Type B pancreatic cell (in vitro differentiated cells): ENCODE data around the gene SEPTIN3. TPM values are rescaled to one million over a fixed set of nuclear protein-coding genes. Genes with fewer than 3 reads are reported as not detected.
A peak's percentile ranks its signal among the peaks of the same experiment; 100 is the strongest.

Experiments
- DNase-seq: peaks from one replicate; pipeline ENCODE4 v3.0.0; 2021; ENCODE audit warnings: mixed read lengths; ENCODE audit not compliant: unreplicated experiment; ENCODE audit errors: extremely low spot score
- H3K27ac Mint-ChIP-seq: 2 replicates; pipeline ENCODE4 v1.8.0; 2021; ENCODE audit warnings: mild to moderate bottlenecking, mixed read lengths
- H3K27me3 Mint-ChIP-seq: 2 replicates; pipeline ENCODE4 v1.8.0; 2021; ENCODE audit warnings: mixed read lengths
- H3K36me3 Mint-ChIP-seq: 2 replicates; pipeline ENCODE4 v1.8.0; 2021; ENCODE audit warnings: mixed read lengths
- H3K4me1 Mint-ChIP-seq: one replicate; pipeline ENCODE4 v1.8.0; 2021; ENCODE audit warnings: mixed read lengths; ENCODE audit not compliant: unreplicated experiment
- H3K4me3 Mint-ChIP-seq: 2 replicates; pipeline ENCODE4 v1.8.0; 2021; ENCODE audit warnings: mild to moderate bottlenecking, mixed read lengths
- H3K9me3 Mint-ChIP-seq: 2 replicates; pipeline ENCODE4 v1.8.0; 2021; ENCODE audit warnings: mixed read lengths
- CTCF ChIP-seq: fragments of 200-600 bp; sonication (generic); conservative IDR thresholded peaks from 2 replicates; pipeline ENCODE4 v1.5.0; 2021; ENCODE audit warnings: antibody characterized with exemption, mild to moderate bottlenecking
- total RNA-seq: library from RNA; stranded (reverse); gene quantifications from 2 replicates; pipeline ENCODE4 v1.2.1, GENCODE V29; 2021; ENCODE audit warnings: low replicate concordance

Gene SEPTIN3
- total RNA-seq, 1 donor from 2014 or later: 16.3 TPM

- peak overlapping the region; percentile 83 for H3K4me3 Mint-ChIP-seq
- peaks cover 4% of the 10 kb centered on the region for H3K4me1 Mint-ChIP-seq
- no peaks in the 10 kb centered on the region for H3K36me3 Mint-ChIP-seq
- peak; percentile 77 for DNase-seq
- no peaks in the 10 kb centered on the region for H3K9me3 Mint-ChIP-seq
- TF ChIP-seq CTCF: no peak
- no peak overlapping the region for H3K27ac Mint-ChIP-seq
- H3K27me3 Mint-ChIP-seq: peaks cover 45% of the 10 kb centered on the region
Measured at GRCh38 chr22:41976070-41976901, 7.0 kb downstream of the SEPTIN3 start.

GRCh38 chr22:41976961-41977566 lies 7.8 kb downstream of the SEPTIN3 start:
- H3K4me1 Mint-ChIP-seq: peaks cover 4% of the 10 kb centered on the region
- H3K27ac Mint-ChIP-seq: no peak overlapping the region
- peaks cover 45% of the 10 kb centered on the region for H3K27me3 Mint-ChIP-seq
- H3K9me3 Mint-ChIP-seq: no peaks in the 10 kb centered on the region
- H3K4me3 Mint-ChIP-seq: peak overlapping the region; percentile 71
- DNase-seq: no peak
- TF ChIP-seq CTCF: no peak
- no peaks in the 10 kb centered on the region for H3K36me3 Mint-ChIP-seq

- H3K27me3 Mint-ChIP-seq: peaks cover 37% of the 10 kb centered on the region
- DNase-seq: no peak
- no peaks in the 10 kb centered on the region for H3K36me3 Mint-ChIP-seq
- peaks cover 4% of the 10 kb centered on the region for H3K4me1 Mint-ChIP-seq
- no peak overlapping the region for H3K27ac Mint-ChIP-seq
- no peaks in the 10 kb centered on the region for H3K9me3 Mint-ChIP-seq
- TF ChIP-seq CTCF: no peak
- H3K4me3 Mint-ChIP-seq: no peak overlapping the region
Measured at GRCh38 chr22:41978732-41979131, 9.5 kb downstream of the SEPTIN3 start.

GRCh38 chr22:41979423-41980250 lies 10.4 kb downstream of the SEPTIN3 start:
- no peak for TF ChIP-seq CTCF
- no peaks in the 10 kb centered on the region for H3K36me3 Mint-ChIP-seq
- DNase-seq: no peak
- H3K4me1 Mint-ChIP-seq: peaks cover 4% of the 10 kb centered on the region
- no peak overlapping the region for H3K27ac Mint-ChIP-seq
- peaks cover 36% of the 10 kb centered on the region for H3K27me3 Mint-ChIP-seq
- no peaks in the 10 kb centered on the region for H3K9me3 Mint-ChIP-seq
- H3K4me3 Mint-ChIP-seq: no peak overlapping the region

GRCh38 chr22:41982865-41983264 lies 13.6 kb downstream of the SEPTIN3 start:
- DNase-seq: no peak
- peaks cover 4% of the 10 kb centered on the region for H3K36me3 Mint-ChIP-seq
- no peak overlapping the region for H3K4me3 Mint-ChIP-seq
- no peak overlapping the region for H3K27ac Mint-ChIP-seq
- TF ChIP-seq CTCF: no peak
- H3K27me3 Mint-ChIP-seq: peaks cover 12% of the 10 kb centered on the region
- no peaks in the 10 kb centered on the region for H3K9me3 Mint-ChIP-seq
- H3K4me1 Mint-ChIP-seq: no peaks in the 10 kb centered on the region
